ENCODE data around the gene ZNF280C. TPM values are rescaled to one million over a fixed set of nuclear protein-coding genes. Genes with fewer than 3 reads are reported as not detected.
"Not testable (repeated sequence)": the region's sequence is repeated elsewhere in the genome, so short reads cannot be mapped to it uniquely, and the experiment has no call there.

ZNF280C gene
- polyA plus RNA-seq, 1 donor, result 6.8 TPM

- DNase-seq (ENCODE audit: low read depth), result no peak
Measured at GRCh38 chrX:130261296-130261893, 7.3 kb downstream of the ZNF280C start.

DNA sequence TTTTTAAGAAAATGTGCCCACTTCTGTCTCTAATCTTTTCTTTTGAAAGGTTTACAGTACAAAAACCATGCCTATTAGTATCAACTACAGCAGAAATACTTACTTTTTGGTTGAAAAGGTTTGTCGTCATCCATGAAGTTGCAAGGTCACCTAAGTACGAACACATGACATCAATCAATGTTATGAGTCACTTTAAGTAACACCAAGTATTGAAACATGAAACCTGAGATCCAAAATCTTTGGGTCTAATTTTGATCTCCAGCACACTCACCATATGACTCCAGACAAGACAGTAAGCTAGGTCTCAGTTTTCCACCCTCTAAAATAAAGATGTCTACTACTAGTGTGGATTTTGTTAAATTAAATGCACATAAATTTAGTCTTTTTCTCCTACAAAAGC, 8.4 kb downstream of the ZNF280C start:
- no peak for DNase-seq (ENCODE audit: low read depth)

DNA sequence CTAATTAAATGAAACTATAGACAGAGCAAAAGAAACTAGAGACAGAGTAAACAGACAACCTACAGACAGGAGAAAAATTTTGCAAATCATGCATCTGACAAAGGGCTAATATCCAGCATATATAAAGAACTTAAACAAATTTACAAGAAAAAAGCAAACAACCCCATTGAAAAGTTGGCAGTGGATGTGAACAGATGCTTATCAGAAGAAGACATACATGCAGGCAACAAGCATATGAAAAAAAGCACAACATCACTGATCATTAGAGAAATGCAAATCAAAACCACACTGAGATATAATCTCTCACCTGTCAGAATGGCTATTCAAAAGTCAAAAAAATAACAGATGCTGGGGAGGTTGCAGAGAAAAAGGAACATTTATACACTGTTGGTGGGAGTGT, 14.8 kb downstream of the ZNF280C start:
- no peak for DNase-seq (ENCODE audit: low read depth)

DNA sequence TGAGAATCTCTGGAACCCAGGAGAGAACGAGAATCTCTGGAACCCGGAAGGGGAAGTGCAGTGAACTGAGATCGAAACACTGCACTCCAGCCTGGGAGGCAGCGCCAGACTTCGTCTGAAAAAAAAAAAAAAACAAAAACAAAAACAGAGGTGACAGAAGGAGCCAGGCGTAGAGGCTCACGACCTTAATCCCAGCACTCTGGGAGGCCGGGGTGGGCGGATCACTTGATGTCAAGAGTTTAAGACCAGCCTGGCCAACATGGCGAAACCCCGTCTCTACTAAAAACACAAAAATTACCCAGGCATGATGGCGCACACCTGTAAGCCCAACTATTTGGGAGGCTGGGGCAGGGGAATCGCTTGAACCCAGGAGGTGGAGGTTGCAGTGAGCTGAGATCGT, 17.0 kb downstream of the ZNF280C start:
- DNase-seq (ENCODE audit: low read depth), result no peak

DNA sequence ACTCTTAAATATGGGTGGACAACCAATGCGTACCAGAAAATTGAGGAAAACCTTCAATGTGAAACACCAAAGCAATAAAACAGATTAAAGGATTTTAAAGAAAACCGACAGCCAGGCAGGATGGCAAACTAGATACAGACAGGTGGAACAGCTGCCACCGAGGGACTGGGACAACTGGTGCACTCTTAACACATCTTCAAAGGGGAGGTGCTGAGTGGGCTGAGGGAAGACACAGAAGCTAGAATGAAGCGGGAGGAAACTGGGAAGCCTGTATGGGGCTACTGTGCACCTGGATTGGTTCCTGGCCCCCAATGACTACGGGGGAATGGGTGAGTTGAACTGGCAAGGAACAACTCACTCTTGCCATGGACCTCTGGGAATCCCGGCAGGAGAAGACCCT, 20.7 kb downstream of the ZNF280C start:
- DNase-seq (ENCODE audit: low read depth), result no peak

- no peak for DNase-seq (ENCODE audit: low read depth)
Measured at GRCh38 chrX:130246084-130246483, 22.6 kb downstream of the ZNF280C start.

GRCh38 chrX:130245441-130245840, 23.3 kb downstream of the ZNF280C start:
- DNase-seq (ENCODE audit: low read depth), result no peak

DNA sequence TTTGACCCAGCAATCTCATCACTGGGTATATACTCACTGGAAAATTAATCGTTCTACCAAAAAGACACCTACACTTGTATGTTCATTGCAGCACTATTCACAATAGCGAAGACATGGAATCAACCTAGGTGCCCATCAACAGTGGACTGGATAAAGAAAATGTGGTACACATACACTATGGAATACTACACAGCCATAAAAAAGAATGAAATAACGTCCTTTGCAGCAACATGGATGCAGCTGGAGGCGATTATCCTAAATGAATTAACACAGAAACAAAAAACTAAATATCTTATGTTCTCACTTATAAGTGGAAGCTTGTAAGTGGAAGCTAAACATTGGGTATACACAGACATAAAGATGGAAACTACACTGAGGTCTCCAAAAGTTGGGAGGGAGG, 37.5 kb downstream of the ZNF280C start:
- not testable (repeated sequence) for DNase-seq (ENCODE audit: low read depth)

GRCh38 chrX:130228871-130229270, 39.8 kb downstream of the ZNF280C start:
- no peak for DNase-seq (ENCODE audit: low read depth)

DNA sequence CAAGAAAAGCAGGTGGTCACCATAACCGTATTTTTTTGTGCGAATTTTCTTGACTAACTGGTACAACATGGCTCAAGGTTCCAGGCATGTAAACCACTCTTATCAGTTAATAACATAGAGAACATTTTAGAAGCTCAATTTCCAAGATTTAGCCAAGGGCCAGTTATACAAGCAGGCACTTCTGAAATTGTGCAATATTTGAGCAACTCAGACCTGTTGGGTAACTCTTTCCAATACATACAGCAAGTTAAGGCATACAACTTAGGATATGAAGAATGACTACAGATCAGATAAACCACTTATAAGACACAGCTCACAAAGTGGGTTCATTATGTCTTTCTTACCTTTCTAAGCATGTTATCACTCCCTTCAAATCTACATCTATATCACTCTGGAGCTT, 43.9 kb downstream of the ZNF280C start:
- no peak for DNase-seq (ENCODE audit: low read depth)

DNA sequence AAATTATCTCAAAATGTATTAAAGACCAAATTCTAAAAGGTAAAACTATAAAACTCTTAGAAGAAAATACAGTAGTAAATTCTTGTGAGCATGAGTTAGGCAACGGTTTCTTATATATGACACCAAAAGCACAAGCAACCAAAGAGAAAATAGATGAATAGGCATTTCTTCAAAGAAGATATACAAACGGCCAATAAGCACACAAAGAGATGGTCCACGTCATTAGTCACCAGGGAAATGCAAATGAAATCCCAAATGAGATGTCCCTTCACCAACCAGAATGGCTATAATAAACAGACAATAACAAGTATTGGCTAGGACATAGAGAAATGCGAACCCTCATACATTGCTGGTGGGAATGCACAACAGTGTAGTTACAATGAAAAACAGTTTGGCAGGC, 52.4 kb downstream of the ZNF280C start:
- no peak for DNase-seq (ENCODE audit: low read depth)

GRCh38 chrX:130213376-130213775, 55.3 kb downstream of the ZNF280C start:
- no peak for DNase-seq (ENCODE audit: low read depth)

DNA sequence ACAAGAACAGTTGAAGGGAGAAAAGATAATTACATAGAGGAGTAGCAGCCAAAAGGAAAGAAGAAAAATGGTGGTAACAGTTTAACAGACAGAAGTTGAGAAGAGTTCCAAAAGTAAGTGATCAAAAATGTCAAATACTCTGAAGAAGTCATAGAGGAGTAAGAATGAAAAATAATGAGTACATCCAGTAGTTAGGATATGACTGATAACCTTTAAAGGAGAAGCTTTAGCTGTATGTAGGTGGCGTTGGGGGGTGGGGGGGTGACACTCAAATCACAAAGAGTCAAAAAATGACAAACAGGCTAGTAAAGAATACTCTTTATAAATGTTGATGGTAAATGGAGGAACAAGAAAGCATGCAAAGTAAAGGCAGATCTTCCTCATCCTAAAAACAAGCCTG, 56.3 kb downstream of the ZNF280C start:
- no peak for DNase-seq (ENCODE audit: low read depth)

GRCh38 chrX:130211415-130212186, 57.1 kb downstream of the ZNF280C start:
- DNase-seq (ENCODE audit: low read depth), result no peak

GRCh38 chrX:130204647-130205046, 64.1 kb downstream of the ZNF280C start:
- DNase-seq (ENCODE audit: low read depth), result no peak

- no peak for DNase-seq (ENCODE audit: low read depth)
Measured at GRCh38 chrX:130197464-130197863, 71.2 kb downstream of the ZNF280C start.

GRCh38 chrX:130196466-130196865, 72.2 kb downstream of the ZNF280C start:
- DNase-seq (ENCODE audit: low read depth), result no peak

DNA sequence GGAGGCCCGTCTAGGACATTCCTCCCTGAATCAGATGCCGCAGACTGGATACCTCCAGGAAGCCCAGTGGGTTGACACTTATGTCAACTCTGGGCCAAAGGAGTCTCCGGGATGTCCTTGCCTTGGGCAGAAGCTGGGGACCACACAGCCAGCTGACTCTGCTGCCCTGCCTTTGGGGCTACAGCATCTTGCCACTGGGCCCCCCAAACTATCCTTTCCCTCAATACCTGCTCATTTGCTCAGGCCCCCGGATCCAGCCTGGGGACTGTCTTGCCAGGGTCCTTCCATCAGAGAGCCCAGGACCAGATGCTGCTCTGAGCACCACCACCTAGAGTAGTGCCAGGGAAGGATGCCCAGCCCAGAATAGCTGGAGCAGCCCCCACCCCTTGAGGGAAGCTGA, 77.9 kb downstream of the ZNF280C start:
- no peak for DNase-seq (ENCODE audit: low read depth)

DNA sequence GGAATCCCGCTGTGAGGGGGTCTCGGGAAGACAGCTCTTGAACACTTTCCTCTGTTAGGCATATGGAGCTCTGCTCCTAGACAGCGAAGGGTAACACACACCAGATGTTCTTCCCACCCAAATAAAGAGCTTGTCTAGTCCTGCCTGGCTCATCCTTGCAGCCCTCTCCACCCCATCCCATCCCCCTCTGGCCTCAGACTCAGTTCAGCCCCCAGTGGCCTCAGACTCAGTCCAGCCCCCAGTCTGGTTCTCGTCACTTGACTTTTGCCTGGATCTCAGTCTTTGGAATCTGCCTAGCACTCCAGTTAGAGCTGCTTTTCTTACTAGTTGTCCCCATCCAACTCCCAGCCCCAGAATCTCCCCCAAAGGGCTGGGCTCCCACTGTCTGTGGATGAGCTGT, 82.0 kb downstream of the ZNF280C start:
- no peak for DNase-seq (ENCODE audit: low read depth)

DNA sequence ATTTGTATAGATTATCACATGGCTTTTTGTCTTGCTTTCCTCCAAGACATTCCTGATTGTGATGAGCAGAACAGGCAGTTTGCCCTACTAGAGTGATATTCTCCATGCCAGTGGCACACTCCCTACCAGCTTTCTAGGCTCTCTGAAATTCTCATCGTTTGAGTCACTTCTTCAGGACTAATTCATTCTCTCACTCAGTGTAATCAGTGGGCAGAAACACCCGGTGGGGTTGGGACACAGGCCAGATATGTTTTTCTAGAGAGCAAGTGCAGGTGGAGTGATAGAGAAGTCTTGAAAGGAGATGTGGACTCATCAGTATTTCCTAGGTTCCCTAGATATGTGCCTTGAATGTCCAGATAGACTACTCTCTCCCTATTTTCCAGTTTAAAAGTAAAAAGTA, 83.8 kb downstream of the ZNF280C start:
- DNase-seq (ENCODE audit: low read depth), result no peak

DNA sequence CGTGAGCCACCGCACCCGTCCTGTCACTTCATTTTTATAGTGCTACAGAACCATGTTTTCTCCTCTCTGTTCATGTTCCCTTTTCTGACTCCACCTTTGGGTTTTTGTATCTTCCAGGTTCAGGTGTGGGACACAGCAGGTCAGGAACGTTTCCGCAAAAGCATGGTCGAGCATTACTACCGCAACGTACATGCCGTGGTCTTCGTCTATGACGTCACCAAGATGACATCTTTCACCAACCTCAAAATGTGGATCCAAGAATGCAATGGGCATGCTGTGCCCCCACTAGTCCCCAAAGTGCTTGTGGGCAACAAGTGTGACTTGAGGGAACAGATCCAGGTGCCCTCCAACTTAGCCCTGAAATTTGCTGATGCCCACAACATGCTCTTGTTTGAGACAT, 84.5 kb downstream of the ZNF280C start:
- no peak for DNase-seq (ENCODE audit: low read depth)

DNA sequence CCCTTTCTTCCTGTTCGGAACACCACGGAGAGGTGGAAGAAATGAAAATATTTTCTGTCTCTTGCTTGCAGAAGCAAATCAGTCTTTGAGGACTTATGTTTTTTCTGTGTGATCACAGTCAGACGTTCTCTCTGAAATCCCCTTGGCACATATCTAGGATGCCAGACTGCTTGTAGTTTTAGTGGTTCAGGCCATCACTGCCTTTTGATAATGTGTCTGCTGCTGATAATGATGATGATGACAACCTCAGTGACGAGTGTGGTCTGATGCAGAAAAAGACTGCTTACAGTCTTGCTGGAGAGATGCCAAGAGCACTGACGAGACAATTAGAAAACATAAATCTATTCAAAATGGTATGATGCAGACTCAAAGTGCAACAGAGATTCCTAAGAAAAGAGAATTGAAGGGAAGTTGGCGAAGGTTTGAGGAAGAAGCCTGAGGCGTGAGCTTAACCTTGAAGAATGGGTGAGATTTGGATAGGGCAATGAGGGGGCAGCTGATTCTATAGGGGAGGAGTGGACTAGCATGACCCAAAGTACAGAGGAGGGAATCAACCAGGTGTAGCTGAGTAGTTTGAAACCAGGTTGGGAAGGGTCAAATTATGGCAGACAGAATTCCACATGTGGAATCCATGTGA, 89.0 kb downstream of the ZNF280C start:
- no peak for DNase-seq (ENCODE audit: low read depth)

- no peak for DNase-seq (ENCODE audit: low read depth)
Measured at GRCh38 chrX:130179170-130179569, 89.5 kb downstream of the ZNF280C start.

All from forelimb muscle (tissue), 1 donor.